Neural cell (in vitro differentiated cells): ENCODE results near the gene SMPD3. TPM values are rescaled to one million over a fixed set of nuclear protein-coding genes. Genes with fewer than 3 reads are reported as not detected.

Experiments used
- H2AFZ ChIP-seq: fragments of 200-600, 300-800 bp; sonication (generic), shearing (Covaris generic); 2 replicates; pipeline ENCODE4 v1.6.0; 2014; ENCODE audit warnings: low read depth, mild to moderate bottlenecking, antibody characterized with exemption, low read length, moderate library complexity
- H3F3A ChIP-seq: fragments of 200-600 bp; shearing (Covaris generic); 2 replicates; pipeline ENCODE4 v1.6.1; 2016; ENCODE audit warnings: mild to moderate bottlenecking, moderate library complexity, mixed read lengths, antibody characterized with exemption, low read length; ENCODE audit not compliant: insufficient read depth, poor library complexity, severe bottlenecking
- H3K27ac ChIP-seq: fragments of 200-600, 300-800 bp; sonication (generic), shearing (Covaris generic); 2 replicates; pipeline ENCODE4 v1.5.1; 2014; ENCODE audit warnings: mild to moderate bottlenecking, low read length, moderate library complexity
- H3K27me3 ChIP-seq: fragments of 300-800, 200-600 bp; sonication (generic), shearing (Covaris generic); 2 replicates; pipeline ENCODE4 v1.6.0; 2014; ENCODE audit warnings: mild to moderate bottlenecking, low read depth, low read length, moderate library complexity; ENCODE audit not compliant: insufficient read depth
- H3K36me3 ChIP-seq: fragments of 300-800, 200-600 bp; sonication (generic), shearing (Covaris generic); 2 replicates; pipeline ENCODE4 v1.5.1; 2014; ENCODE audit warnings: mild to moderate bottlenecking, antibody characterized with exemption, low read length, moderate library complexity; ENCODE audit not compliant: insufficient read depth
- H3K4me2 ChIP-seq: fragments of 300-800, 200-600 bp; sonication (generic), shearing (Covaris generic); 2 replicates; pipeline ENCODE4 v1.6.0; 2014; ENCODE audit warnings: mild to moderate bottlenecking, low read length
- H3K4me3 ChIP-seq: fragments of 300-800, 200-600 bp; sonication (generic), shearing (Covaris generic); 2 replicates; pipeline ENCODE4 v1.5.1; 2014; ENCODE audit warnings: mild to moderate bottlenecking, low read length, moderate library complexity
- H3K79me2 ChIP-seq: fragments of 200-600 bp; shearing (Covaris generic); replicated peaks from 2 replicates; pipeline ENCODE4 v1.6.0; 2014; ENCODE audit warnings: mild to moderate bottlenecking, low read length, moderate library complexity; ENCODE audit not compliant: insufficient read depth
- H3K9ac ChIP-seq: fragments of 300-800, 200-600 bp; sonication (generic), shearing (Covaris generic); 2 replicates; pipeline ENCODE4 v1.6.1; 2016; ENCODE audit warnings: mild to moderate bottlenecking, low read length, mixed read lengths
- H3K9me2 ChIP-seq: fragments of 200-600 bp; shearing (Covaris generic); 2 replicates; pipeline ENCODE4 v1.6.1; 2016; ENCODE audit warnings: mild to moderate bottlenecking, low read length, mixed read lengths; ENCODE audit not compliant: insufficient read depth
- H3K9me3 ChIP-seq: fragments of 200-600, 300-800 bp; sonication (generic), shearing (Covaris generic); 2 replicates; pipeline ENCODE4 v1.6.1; 2016; ENCODE audit warnings: mild to moderate bottlenecking, mixed run types, low read length, moderate library complexity, mixed read lengths
- H4K20me1 ChIP-seq: fragments of 200-600 bp; shearing (Covaris generic); 2 replicates; pipeline ENCODE4 v1.6.1; 2016; ENCODE audit warnings: mild to moderate bottlenecking, mixed run types; ENCODE audit not compliant: insufficient read depth
- EP300 ChIP-seq: fragments of 450-650 bp; conservative IDR thresholded peaks from 2 replicates; pipeline ENCODE4 v1.6.1; 2014; ENCODE audit warnings: antibody characterized with exemption, mild to moderate bottlenecking, moderate library complexity; ENCODE audit not compliant: poor library complexity, severe bottlenecking
- EZH2 ChIP-seq: fragments of 200-600, 300-800 bp; shearing (Covaris generic), sonication (generic); IDR thresholded peaks from 2 replicates; pipeline ENCODE4 v1.6.1; 2014; ENCODE audit warnings: antibody characterized with exemption, low read length, borderline replicate concordance, mild to moderate bottlenecking; ENCODE audit not compliant: insufficient read depth, poor library complexity, severe bottlenecking
- MXI1 ChIP-seq: fragments of 450-650 bp; conservative IDR thresholded peaks from 2 replicates; pipeline ENCODE4 v1.6.1; 2014; ENCODE audit warnings: antibody characterized with exemption, mild to moderate bottlenecking; ENCODE audit not compliant: poor library complexity, severe bottlenecking
- POLR2AphosphoS5 ChIP-seq: IDR thresholded peaks from 2 replicates; pipeline ENCODE4 v1.6.1; 2012
- RAD21 ChIP-seq: fragments of 450-650 bp; conservative IDR thresholded peaks from 2 replicates; pipeline ENCODE4 v1.6.1; 2014; ENCODE audit warnings: antibody characterized with exemption, mild to moderate bottlenecking, moderate library complexity
- SMC3 ChIP-seq: fragments of 450-650 bp; conservative IDR thresholded peaks from 2 replicates; pipeline ENCODE4 v1.6.1; 2014; ENCODE audit warnings: antibody characterized with exemption, mild to moderate bottlenecking, moderate library complexity; ENCODE audit not compliant: poor library complexity
- TAF1 ChIP-seq: IDR thresholded peaks from 2 replicates; pipeline ENCODE4 v1.6.1; 2012; ENCODE audit warnings: low read depth
- polyA plus RNA-seq: library from polyadenylated mRNA; depleted of rRNA; stranded (reverse); fragments of >200 nt; gene quantifications from 2 replicates; pipeline ENCODE4 v1.2.3, GENCODE V29; 2014
- TF ChIP-seq, protein P1 (sequence below): fragments of 450-650 bp; IDR thresholded peaks from 2 replicates; pipeline ENCODE4 v1.5.1; 2014; ENCODE audit warnings: antibody characterized with exemption, mild to moderate bottlenecking, moderate library complexity; ENCODE audit not compliant: poor library complexity, severe bottlenecking
- TF ChIP-seq, protein P2 (sequence below): IDR thresholded peaks from 2 replicates; pipeline ENCODE4 v1.6.1; 2012; ENCODE audit warnings: borderline replicate concordance

SMPD3 gene
- polyA plus RNA-seq, 1 donor from 2014 or later = 42.7 TPM

DNA sequence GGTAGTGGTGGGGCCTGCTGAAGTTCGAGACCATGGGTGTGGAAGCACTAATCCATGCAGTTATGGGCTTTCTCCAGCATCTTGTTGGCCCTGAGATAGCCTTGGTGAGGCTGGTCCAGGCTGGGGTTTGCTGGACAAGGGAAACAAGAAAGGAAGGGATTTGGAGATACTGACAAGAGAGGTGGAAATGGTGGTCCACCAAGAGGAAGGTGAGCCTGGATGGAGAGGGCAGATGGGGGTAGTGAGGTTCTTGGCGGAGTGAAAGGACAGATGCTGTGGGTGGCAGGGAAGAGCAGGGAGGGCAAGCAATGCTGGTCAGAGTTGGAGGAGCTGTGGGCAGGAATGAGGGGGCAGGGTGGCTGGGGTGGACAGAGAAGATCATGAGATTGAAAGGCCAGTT, 5.5 kb upstream of the SMPD3 start:
- Histone ChIP-seq H3K4me3 (no peak overlapping the region), H3K27ac (no peak overlapping the region), H3K27me3 (no peaks in the 10 kb centered on the region), H3K79me2 (peaks cover 4% of the 10 kb centered on the region), H3K36me3 (no peaks in the 10 kb centered on the region), H4K20me1 (no peaks in the 10 kb centered on the region), H3F3A (no peaks in the 10 kb centered on the region), H3K4me2 (no peak overlapping the region), H3K9ac (no peak overlapping the region), H3K9me2 (no peaks in the 10 kb centered on the region), H3K9me3 (no peaks in the 10 kb centered on the region), H2AFZ (no peak overlapping the region)
- TF ChIP-seq EZH2 (no peak), RAD21 (no peak), POLR2AphosphoS5 (no peak), SMC3 (no peak)
- TF ChIP-seq, protein P1, sequence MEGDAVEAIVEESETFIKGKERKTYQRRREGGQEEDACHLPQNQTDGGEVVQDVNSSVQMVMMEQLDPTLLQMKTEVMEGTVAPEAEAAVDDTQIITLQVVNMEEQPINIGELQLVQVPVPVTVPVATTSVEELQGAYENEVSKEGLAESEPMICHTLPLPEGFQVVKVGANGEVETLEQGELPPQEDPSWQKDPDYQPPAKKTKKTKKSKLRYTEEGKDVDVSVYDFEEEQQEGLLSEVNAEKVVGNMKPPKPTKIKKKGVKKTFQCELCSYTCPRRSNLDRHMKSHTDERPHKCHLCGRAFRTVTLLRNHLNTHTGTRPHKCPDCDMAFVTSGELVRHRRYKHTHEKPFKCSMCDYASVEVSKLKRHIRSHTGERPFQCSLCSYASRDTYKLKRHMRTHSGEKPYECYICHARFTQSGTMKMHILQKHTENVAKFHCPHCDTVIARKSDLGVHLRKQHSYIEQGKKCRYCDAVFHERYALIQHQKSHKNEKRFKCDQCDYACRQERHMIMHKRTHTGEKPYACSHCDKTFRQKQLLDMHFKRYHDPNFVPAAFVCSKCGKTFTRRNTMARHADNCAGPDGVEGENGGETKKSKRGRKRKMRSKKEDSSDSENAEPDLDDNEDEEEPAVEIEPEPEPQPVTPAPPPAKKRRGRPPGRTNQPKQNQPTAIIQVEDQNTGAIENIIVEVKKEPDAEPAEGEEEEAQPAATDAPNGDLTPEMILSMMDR = no peak
- TF ChIP-seq, protein P2, sequence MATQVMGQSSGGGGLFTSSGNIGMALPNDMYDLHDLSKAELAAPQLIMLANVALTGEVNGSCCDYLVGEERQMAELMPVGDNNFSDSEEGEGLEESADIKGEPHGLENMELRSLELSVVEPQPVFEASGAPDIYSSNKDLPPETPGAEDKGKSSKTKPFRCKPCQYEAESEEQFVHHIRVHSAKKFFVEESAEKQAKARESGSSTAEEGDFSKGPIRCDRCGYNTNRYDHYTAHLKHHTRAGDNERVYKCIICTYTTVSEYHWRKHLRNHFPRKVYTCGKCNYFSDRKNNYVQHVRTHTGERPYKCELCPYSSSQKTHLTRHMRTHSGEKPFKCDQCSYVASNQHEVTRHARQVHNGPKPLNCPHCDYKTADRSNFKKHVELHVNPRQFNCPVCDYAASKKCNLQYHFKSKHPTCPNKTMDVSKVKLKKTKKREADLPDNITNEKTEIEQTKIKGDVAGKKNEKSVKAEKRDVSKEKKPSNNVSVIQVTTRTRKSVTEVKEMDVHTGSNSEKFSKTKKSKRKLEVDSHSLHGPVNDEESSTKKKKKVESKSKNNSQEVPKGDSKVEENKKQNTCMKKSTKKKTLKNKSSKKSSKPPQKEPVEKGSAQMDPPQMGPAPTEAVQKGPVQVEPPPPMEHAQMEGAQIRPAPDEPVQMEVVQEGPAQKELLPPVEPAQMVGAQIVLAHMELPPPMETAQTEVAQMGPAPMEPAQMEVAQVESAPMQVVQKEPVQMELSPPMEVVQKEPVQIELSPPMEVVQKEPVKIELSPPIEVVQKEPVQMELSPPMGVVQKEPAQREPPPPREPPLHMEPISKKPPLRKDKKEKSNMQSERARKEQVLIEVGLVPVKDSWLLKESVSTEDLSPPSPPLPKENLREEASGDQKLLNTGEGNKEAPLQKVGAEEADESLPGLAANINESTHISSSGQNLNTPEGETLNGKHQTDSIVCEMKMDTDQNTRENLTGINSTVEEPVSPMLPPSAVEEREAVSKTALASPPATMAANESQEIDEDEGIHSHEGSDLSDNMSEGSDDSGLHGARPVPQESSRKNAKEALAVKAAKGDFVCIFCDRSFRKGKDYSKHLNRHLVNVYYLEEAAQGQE = no peak

DNA sequence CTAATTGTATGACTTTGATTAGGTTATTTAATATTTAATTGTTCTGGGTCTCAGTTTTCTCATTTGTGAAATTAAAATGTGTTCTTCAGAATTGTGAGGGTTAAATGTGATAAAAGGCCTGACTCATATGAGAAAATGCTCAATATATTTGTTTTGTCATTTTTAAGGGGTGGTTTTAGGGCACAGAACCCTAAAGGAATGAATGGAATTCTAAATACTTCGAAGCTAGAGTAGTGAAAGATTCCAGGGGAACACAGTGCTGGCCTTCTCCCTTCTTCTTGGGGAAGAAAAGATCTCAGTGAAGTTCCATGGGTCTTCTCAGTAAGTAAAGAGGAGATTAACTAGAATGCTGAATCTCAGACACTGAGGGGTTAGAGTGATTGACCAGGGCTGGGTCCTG, 3.9 kb upstream of the SMPD3 start:
- Histone ChIP-seq H3K79me2 (peaks cover 11% of the 10 kb centered on the region), H2AFZ (no peak overlapping the region), H3K4me2 (no peak overlapping the region), H3K9ac (no peak overlapping the region), H3K9me2 (no peaks in the 10 kb centered on the region), H3F3A (no peaks in the 10 kb centered on the region), H3K36me3 (no peaks in the 10 kb centered on the region), H3K27me3 (no peaks in the 10 kb centered on the region), H3K27ac (no peak overlapping the region), H4K20me1 (no peaks in the 10 kb centered on the region), H3K4me3 (no peak overlapping the region), H3K9me3 (no peaks in the 10 kb centered on the region)
- TF ChIP-seq TAF1 (no peak), EP300 (no peak), EZH2 (no peak), SMC3 (no peak), MXI1 (no peak), RAD21 (no peak), POLR2AphosphoS5 (no peak)
- TF ChIP-seq, protein P1 = no peak
- TF ChIP-seq, protein P2 = no peak
